D721Med (cell line): Measurements from ENCODE around the gene TPP1.

ENCODE experiments used
- DNase-seq: peaks from one replicate; pipeline ENCODE4 v3.0.0; 2011; ENCODE audit warnings: low spot score; ENCODE audit not compliant: insufficient read length
- FAIRE-seq: peaks from 2 replicates; lab custom pipeline; 2011; peaks lifted over from hg19 to GRCh38; lab: Jason Lieb, UNC
- TF ChIP-seq, protein P1 (sequence below): IDR thresholded peaks from 2 replicates; pipeline ENCODE4 v1.5.1; 2012; ENCODE audit warnings: mild to moderate bottlenecking, control low read depth; ENCODE audit not compliant: insufficient read depth; ENCODE audit errors: missing control alignments

Gene TPP1

DNA sequence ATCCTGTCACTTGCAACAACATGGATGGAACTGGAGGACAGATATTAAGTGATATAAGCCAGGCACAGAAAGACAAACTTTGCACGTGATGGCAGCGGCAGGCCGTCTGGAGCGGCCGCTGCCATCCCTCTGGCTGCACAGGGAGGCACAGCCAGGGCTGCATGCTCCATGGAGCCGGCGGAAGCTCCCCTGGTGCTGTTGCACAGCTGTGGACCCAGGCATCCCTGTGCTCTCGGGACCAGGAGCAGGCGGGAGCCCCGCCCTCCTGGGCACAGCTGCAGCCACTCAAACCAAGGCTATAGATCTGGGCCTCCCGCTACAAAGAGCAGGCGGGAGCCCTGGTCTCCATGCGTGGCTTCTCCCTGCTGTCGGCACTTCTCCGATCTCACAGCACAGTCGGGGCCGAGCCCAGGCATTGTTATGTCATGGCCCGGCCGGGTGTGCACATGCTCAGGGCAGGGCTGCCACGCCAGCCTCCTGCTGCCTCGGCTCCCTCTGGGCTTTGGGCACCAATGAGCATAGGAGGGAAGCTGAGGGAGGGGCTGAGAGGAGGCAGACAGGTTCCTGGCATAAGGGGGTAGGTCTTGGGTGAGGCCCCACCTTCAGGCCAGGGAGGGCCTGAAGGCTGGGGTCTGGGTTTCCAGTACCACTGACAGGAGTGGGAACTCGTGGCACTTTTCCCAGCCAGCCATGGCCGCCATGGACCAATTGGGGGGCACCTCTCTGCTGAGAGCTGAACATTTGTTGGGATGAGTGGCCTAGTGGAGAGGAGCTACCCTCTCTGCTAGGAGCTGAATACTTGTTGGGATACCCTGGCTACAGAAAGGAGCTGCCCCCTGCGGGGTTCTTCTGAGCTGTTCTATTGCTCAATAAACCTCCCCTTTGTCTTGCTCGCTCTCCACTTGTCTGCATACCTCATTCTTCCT, 32.5 kb downstream of the TPP1 start:
- DNase-seq (no peak), FAIRE-seq (no peak)
- TF ChIP-seq, protein P1, sequence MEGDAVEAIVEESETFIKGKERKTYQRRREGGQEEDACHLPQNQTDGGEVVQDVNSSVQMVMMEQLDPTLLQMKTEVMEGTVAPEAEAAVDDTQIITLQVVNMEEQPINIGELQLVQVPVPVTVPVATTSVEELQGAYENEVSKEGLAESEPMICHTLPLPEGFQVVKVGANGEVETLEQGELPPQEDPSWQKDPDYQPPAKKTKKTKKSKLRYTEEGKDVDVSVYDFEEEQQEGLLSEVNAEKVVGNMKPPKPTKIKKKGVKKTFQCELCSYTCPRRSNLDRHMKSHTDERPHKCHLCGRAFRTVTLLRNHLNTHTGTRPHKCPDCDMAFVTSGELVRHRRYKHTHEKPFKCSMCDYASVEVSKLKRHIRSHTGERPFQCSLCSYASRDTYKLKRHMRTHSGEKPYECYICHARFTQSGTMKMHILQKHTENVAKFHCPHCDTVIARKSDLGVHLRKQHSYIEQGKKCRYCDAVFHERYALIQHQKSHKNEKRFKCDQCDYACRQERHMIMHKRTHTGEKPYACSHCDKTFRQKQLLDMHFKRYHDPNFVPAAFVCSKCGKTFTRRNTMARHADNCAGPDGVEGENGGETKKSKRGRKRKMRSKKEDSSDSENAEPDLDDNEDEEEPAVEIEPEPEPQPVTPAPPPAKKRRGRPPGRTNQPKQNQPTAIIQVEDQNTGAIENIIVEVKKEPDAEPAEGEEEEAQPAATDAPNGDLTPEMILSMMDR, result no peak

DNA sequence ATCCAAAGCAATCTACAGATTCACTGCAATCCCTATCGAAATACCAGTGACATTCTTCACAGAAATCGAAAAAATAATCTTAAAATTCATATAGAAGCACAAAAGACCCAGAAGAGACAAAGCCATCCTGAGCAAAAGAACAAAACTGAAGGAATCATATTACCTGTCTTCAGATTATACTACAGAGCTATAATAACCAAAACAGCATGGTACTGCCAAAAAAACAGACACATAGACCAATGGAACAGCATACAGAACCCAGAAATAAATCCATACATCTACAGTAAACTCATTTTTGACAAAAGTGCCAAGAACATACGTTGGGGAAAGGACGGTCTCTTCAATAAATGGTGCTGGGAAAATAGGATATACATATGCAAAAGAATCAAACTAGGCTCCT, 34.7 kb downstream of the TPP1 start:
- FAIRE-seq, result no peak
- DNase-seq, result no peak
- TF ChIP-seq, protein P1, result no peak

DNA sequence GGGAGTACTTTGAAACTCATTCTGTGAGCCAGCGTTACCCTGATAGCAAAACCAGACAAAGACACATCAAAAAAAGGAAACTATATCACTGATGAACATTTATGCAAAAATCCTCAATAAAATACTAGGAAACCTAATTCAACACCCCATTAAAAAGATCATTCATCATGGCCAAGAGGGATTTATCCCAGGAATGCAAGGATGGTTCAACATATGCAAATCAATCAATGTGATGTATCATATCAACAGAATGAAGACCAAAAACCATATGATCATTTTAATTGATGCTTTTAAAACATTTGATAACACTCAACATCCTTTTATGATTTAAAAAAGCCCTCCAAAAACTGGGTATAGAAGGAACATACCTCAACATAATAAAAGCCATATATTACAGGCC, 35.6 kb downstream of the TPP1 start:
- no peak for DNase-seq
- TF ChIP-seq, protein P1, result no peak
- no peak for FAIRE-seq

DNA sequence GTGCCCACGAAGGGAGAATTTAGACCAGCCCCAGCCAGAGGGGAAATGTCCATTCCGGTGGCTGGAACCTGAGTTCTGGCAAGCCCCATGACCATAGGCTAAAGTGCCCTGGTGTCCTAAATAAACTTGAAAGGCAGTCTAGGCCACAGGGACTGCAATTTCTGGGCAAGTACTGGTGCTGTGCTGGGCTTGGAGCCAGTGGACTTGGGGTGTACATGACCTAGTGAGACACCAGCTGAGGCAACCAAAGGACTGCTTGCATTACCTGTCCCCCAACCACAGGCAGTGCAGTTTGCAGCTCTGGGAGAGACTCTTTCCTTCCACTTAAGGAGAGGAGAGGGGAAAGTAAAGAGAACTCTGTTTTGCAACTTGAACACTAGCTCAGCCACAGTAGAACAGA, 39.5 kb downstream of the TPP1 start:
- FAIRE-seq, result no peak
- no peak for DNase-seq
- TF ChIP-seq, protein P1, result no peak

DNA sequence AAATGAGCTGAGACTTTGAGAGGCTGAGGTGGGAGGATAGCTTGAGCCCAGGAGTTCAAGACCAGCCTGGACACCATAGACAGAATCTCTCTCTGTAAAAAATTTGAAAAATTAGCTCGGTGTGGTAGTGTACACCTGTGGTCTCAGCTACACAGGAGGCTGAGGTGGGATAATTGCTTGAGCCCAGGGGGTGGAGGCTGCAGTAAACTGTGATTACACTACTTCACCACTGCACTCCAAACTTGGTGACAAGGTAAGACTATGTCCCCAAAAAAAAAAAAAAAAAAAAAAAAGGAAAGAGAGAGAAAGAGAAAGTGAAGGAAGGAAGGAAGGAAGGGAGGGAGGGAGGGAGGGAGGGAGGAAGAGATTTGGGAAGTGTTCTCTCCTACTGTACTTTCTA, 41.1 kb downstream of the TPP1 start:
- TF ChIP-seq, protein P1, result no peak
- DNase-seq (no peak), FAIRE-seq (no peak)

DNA sequence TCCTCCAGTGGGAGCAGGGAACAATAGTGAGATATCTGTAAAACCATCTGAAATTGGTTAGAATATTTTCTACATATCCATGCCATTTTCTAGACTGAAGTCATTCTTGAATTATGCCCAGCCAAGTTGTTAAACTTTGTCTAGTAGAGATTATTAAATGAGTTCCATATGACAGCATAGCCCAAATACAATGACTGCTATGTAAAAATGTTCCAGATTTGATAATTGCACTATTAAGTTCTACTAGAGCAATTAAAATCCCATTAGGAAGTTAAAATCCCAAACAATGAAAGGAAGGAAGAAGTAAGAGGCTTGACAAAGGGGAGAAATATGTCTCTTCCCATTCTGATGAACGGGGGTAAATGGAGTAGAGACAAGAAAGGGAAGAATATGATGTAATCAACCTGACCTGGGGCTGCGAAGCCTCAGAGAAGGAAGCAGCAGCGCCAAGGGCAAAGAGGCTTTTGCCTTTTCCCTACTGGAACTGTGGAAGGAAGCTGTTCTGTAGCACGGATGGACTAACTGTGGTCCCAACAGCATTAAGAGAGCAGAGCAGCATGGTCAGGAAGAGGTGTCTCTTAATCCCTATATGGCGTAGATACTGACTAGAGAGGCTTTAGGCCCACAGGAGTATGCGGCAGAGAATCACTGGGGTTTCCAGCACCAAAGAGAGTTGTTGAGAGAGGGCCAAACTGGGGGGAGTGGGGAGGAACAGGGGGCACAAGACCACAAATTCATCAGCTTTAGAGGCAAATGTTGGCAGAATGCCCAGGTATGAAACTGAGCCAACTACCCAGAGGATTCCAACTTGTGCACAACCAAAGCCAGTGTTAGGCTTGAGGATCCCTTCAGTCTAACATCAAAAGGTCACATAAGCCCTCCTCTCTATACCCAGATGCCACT, 42.5 kb downstream of the TPP1 start:
- TF ChIP-seq, protein P1, result no peak
- FAIRE-seq (no peak), DNase-seq (no peak)
